ENCODE results near the gene TJP1. TPM values are rescaled to one million over a fixed set of nuclear protein-coding genes. Genes with fewer than 3 reads are reported as not detected.
A peak's percentile ranks its signal among the peaks of the same experiment; 100 is the strongest.
"Not testable (repeated sequence)": the region's sequence is repeated elsewhere in the genome, so short reads cannot be mapped to it uniquely, and the experiment has no call there.

The TJP1 gene
- total RNA-seq, 1 donor from 2014 or later, result not detected

DNA sequence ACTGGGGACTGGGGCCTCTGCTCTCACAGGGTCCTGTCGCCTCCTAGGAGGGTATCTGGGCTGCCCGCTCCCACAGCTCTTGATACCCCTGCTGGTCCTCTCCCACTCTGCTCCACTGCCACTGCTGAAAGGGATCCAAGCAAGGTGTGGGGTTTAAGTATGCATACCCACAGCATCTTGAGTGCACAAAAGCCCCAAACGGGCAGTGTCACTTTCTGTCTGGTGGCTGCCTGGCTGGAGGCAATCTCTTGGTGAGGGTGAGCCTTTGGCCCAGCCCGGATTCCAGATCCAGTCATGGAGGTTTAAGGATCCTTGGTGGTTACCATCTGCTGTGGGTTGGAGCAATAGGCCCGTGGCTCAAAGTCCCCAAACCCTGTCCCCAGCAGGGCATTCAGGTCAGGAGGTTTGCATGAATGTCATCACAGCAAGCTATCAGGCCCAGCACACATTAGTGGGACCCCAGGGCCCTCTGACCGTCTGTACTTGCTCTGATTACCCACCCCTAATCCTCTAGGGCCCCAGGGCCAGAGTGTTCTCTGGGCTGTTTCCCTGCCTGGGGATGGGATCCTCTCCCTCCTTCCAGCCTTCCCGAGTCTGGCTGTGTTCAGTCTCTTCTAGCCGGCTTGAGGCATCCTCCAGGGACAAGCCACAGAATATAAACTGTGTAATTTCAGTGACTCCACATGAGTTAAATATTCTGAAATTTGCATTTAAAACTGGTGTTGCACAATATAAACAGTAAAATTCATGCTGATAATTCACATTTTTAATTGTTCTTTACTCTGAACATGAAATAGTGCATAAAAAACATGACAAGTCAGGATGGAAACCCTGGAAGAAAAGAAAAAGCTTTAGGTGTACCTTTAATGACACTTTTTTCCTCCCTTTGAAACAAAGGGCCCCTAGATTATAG, 4.9 kb upstream of the TJP1 start:
- H3K9me3 Mint-ChIP-seq, result peaks cover 15% of the 10 kb centered on the region
- H3K27me3 Mint-ChIP-seq (ENCODE audit: insufficient read depth), result peaks cover 50% of the 10 kb centered on the region
- intact Hi-C loops (cut with micrococcal nuclease), result no loop called here
- no peak overlapping the region for H3K27ac Mint-ChIP-seq
- H3K4me3 Mint-ChIP-seq, result no peak overlapping the region
- no peaks in the 10 kb centered on the region for H3K36me3 Mint-ChIP-seq (ENCODE audit: low read depth)
- peaks cover 14% of the 10 kb centered on the region for H3K4me1 Mint-ChIP-seq (ENCODE audit: low read depth)
- no peak for DNase-seq (ENCODE audit: low spot score)

GRCh38 chr15:29825227-29825626, 3.0 kb upstream of the TJP1 start:
- peaks cover 14% of the 10 kb centered on the region for H3K4me1 Mint-ChIP-seq (ENCODE audit: low read depth)
- H3K9me3 Mint-ChIP-seq, result peaks cover 21% of the 10 kb centered on the region
- no peaks in the 10 kb centered on the region for H3K36me3 Mint-ChIP-seq (ENCODE audit: low read depth)
- intact Hi-C loops (cut with micrococcal nuclease), result no loop called here
- no peak overlapping the region for H3K4me3 Mint-ChIP-seq
- no peak overlapping the region for H3K27ac Mint-ChIP-seq
- peak; percentile 23 for DNase-seq (ENCODE audit: low spot score)
- H3K27me3 Mint-ChIP-seq (ENCODE audit: insufficient read depth), result peaks cover 54% of the 10 kb centered on the region

DNA sequence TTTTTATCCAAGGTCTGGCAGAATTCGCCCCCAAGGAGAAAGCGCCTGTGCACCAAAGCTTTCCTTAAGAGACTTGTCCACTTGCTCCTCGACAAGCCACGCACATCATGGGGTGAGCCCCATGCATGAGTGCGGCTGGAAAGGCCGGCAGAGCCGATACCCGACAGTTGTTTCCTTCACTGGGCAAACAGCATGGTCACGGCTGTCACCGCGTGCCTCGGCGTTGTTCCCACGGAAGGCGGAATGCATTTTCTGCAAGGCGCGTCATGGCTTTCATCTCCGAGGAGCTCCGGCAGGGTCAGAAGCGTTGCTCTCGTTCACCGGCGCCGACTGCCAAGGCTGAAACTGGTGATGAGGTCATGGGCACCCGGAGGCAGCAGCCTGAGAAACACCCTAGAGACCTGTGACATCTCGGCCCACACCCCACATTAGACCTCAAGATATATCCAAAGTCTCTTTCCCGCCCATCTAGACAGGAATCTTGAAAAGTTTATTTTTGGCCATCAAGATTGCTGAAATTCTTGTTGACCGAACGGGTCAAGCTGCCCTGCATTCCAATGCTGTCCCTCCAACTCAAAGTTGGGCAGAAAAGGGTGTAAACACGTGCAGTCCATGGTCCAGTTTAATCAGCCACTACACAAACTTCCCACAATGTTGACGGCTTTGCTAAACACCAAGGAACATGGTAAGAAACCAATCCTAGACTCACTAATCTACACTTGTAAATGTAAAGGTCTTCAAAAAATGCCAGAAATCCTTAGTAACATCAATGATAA, 604 bp upstream of the TJP1 start:
- H3K27me3 Mint-ChIP-seq (ENCODE audit: insufficient read depth), result peaks cover 60% of the 10 kb centered on the region
- no peaks in the 10 kb centered on the region for H3K36me3 Mint-ChIP-seq (ENCODE audit: low read depth)
- H3K9me3 Mint-ChIP-seq, result peaks cover 21% of the 10 kb centered on the region
- peak overlapping the region; percentile 20 for H3K27ac Mint-ChIP-seq
- no peak overlapping the region for H3K4me3 Mint-ChIP-seq
- DNase-seq (ENCODE audit: low spot score), result no peak
- intact Hi-C loops (cut with micrococcal nuclease), result no loop called here
- peaks cover 14% of the 10 kb centered on the region for H3K4me1 Mint-ChIP-seq (ENCODE audit: low read depth)

DNA sequence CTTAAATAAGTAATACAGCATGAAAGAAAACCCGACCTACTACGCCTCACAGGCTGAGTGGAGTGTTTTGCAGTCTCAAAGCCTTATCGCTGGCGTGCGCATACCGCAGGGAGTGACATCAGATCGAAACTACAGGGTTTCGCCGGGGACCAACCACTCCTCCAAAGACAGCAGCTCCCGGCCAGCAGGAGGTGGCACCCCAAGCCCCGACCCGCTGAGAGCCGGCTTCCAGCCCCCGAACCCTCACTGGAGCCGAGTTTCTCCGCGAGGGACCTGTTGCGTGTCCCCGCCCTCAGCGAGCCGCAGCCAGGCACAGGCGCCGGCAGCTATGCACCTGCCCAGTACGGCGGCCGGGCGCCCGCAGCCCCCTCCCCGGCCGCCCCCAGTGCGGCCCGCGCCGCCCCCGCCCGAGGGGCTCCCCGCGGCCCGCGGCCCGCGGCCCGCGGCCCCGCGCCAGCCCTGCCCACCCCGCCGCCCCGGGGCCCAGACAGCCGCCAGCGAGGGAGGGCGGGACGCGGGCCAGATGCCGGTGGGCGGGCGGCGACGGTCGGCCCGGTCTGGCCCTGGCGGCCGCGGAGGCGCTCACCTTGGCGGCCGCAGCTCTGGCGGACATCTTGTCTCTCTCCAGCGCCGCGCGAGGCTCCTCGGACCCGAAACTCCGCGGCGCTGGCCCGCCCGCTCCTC, 710 bp downstream of the TJP1 start:
- intact Hi-C loops (cut with micrococcal nuclease), result no loop called here
- peaks cover 21% of the 10 kb centered on the region for H3K9me3 Mint-ChIP-seq
- peaks cover 14% of the 10 kb centered on the region for H3K4me1 Mint-ChIP-seq (ENCODE audit: low read depth)
- H3K4me3 Mint-ChIP-seq, result no peak overlapping the region
- no peak for DNase-seq (ENCODE audit: low spot score)
- H3K27ac Mint-ChIP-seq, result no peak overlapping the region
- peaks cover 59% of the 10 kb centered on the region for H3K27me3 Mint-ChIP-seq (ENCODE audit: insufficient read depth)
- no peaks in the 10 kb centered on the region for H3K36me3 Mint-ChIP-seq (ENCODE audit: low read depth)

GRCh38 chr15:29820394-29821154, 1.7 kb downstream of the TJP1 start:
- Mint-ChIP-seq H3K4me3 (no peak overlapping the region), H3K9me3 (peaks cover 21% of the 10 kb centered on the region), H3K4me1 (ENCODE audit: low read depth) (peaks cover 14% of the 10 kb centered on the region), H3K27ac (no peak overlapping the region), H3K27me3 (ENCODE audit: insufficient read depth) (peaks cover 60% of the 10 kb centered on the region), H3K36me3 (ENCODE audit: low read depth) (no peaks in the 10 kb centered on the region)
- intact Hi-C loops (cut with micrococcal nuclease), result no loop called here
- DNase-seq (ENCODE audit: low spot score), result no peak

DNA sequence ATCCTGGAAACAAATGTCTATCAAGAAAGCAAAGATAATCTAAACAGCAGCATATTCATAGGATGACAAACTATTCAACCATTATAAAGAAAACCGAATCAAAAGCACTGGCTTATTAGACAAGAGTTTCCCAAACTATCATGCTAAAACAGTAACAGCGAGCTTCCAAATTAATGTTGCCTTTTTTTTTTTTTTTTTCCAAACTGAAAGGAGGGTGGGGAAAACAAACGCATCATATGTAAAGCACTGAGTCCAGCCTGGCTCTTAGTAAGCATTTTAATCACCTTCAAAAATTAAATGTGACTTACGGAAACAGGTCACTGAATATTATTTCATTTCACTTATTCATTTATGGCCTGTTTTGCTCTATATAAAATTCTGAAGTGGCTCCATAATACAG, 2.3 kb downstream of the TJP1 start:
- no peak for DNase-seq (ENCODE audit: low spot score)
- Mint-ChIP-seq H3K27ac (no peak overlapping the region), H3K27me3 (ENCODE audit: insufficient read depth) (peaks cover 57% of the 10 kb centered on the region), H3K36me3 (ENCODE audit: low read depth) (no peaks in the 10 kb centered on the region), H3K9me3 (peaks cover 15% of the 10 kb centered on the region), H3K4me1 (ENCODE audit: low read depth) (peaks cover 9% of the 10 kb centered on the region), H3K4me3 (no peak overlapping the region)
- intact Hi-C loops (cut with micrococcal nuclease), result no loop called here

DNA sequence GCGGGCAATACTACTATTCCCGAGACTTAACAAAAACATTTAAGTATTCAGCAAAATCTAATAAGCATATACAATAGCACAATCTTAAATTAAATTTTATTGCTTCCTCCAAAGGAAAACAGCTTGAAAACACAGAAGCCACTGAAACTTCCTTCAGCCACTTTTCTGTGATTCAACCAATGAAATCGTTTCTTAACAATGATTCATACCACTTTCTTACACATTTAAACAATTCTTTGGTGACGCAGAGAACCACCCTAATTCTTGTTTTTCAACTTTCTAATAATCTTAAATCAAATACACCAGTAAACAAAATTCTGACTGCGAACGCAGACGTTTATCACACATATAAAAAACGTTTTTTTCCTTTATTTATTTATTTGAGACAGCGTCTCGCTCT, 4.1 kb downstream of the TJP1 start:
- Mint-ChIP-seq H3K27me3 (ENCODE audit: insufficient read depth) (peaks cover 62% of the 10 kb centered on the region), H3K36me3 (ENCODE audit: low read depth) (no peaks in the 10 kb centered on the region), H3K4me3 (no peak overlapping the region), H3K4me1 (ENCODE audit: low read depth) (peaks cover 6% of the 10 kb centered on the region), H3K27ac (no peak overlapping the region), H3K9me3 (peaks cover 13% of the 10 kb centered on the region)
- no peak for DNase-seq (ENCODE audit: low spot score)
- intact Hi-C loops (cut with micrococcal nuclease), result no loop called here

DNA sequence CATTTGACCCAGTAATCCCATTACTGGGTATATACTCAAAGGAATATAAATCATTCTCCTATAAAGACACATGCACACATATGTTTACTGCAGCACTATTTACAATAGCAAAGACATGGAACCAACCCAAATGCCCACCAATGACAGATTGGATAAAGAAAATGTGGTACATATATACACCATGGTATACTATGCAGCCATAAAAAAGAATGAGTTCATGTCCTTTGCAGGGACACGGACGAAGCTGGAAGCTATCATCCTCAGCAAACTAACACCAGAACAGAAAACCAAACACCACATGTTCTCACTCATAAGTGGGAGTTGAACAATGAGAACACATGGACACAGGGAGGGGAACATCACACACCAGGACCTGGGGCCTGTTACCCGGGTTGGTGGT, 4.8 kb downstream of the TJP1 start:
- peaks cover 59% of the 10 kb centered on the region for H3K27me3 Mint-ChIP-seq (ENCODE audit: insufficient read depth)
- H3K4me1 Mint-ChIP-seq (ENCODE audit: low read depth); H3K9me3 Mint-ChIP-seq; H3K4me3 Mint-ChIP-seq; intact Hi-C loops (cut with micrococcal nuclease); H3K27ac Mint-ChIP-seq; H3K36me3 Mint-ChIP-seq (ENCODE audit: low read depth); DNase-seq (ENCODE audit: low spot score): not testable (repeated sequence)

GRCh38 chr15:29815000-29815710, 7.1 kb downstream of the TJP1 start:
- H3K27me3 Mint-ChIP-seq (ENCODE audit: insufficient read depth), result peaks cover 64% of the 10 kb centered on the region
- H3K9me3 Mint-ChIP-seq, result no peaks in the 10 kb centered on the region
- intact Hi-C loops (cut with micrococcal nuclease), result no loop called here
- H3K27ac Mint-ChIP-seq, result no peak overlapping the region
- DNase-seq (ENCODE audit: low spot score), result no peak
- no peaks in the 10 kb centered on the region for H3K36me3 Mint-ChIP-seq (ENCODE audit: low read depth)
- no peaks in the 10 kb centered on the region for H3K4me1 Mint-ChIP-seq (ENCODE audit: low read depth)
- no peak overlapping the region for H3K4me3 Mint-ChIP-seq

DNA sequence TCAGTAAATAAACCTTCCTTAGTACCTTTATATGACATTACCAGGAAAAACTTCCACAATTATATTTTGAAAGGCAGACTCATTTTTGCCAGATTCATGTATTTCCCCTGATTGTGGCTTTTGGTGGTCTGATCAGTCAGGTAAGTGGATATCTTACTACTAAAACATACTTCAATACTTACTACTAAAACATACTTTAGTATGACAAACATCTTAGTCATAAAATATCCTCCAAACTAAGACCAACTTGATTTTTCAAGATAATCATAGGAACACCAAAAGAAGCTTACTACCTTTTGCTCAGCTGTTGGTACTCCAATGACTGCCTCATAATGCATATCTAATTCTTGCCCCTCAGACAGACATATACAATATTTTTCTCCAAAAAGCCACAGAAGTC, 9.3 kb downstream of the TJP1 start:
- Mint-ChIP-seq H3K27me3 (ENCODE audit: insufficient read depth) (peaks cover 52% of the 10 kb centered on the region), H3K4me1 (ENCODE audit: low read depth) (no peaks in the 10 kb centered on the region), H3K4me3 (no peak overlapping the region), H3K9me3 (no peaks in the 10 kb centered on the region), H3K36me3 (ENCODE audit: low read depth) (no peaks in the 10 kb centered on the region), H3K27ac (no peak overlapping the region)
- DNase-seq (ENCODE audit: low spot score), result no peak
- intact Hi-C loops (cut with micrococcal nuclease), result no loop called here

DNA sequence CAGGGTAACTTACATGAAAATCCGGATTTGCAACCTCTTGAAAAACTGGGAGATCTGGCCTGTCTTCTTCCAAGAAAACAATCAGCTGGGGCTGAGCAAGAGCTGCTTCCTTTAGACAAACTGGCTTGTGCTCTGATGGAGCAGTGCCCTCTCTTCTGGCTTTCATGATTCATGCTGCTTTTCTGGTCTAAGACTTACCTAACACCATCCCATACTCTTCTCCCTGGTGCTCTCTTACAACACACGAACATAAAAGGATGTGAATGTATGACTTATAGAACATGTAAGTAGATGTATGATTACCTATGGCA, 9.9 kb downstream of the TJP1 start:
- no peak overlapping the region for H3K4me3 Mint-ChIP-seq
- intact Hi-C loops (cut with micrococcal nuclease), result no loop called here
- H3K27me3 Mint-ChIP-seq (ENCODE audit: insufficient read depth), result peaks cover 47% of the 10 kb centered on the region
- no peak overlapping the region for H3K27ac Mint-ChIP-seq
- no peaks in the 10 kb centered on the region for H3K36me3 Mint-ChIP-seq (ENCODE audit: low read depth)
- H3K4me1 Mint-ChIP-seq (ENCODE audit: low read depth), result no peaks in the 10 kb centered on the region
- DNase-seq (ENCODE audit: low spot score), result no peak
- no peaks in the 10 kb centered on the region for H3K9me3 Mint-ChIP-seq

DNA sequence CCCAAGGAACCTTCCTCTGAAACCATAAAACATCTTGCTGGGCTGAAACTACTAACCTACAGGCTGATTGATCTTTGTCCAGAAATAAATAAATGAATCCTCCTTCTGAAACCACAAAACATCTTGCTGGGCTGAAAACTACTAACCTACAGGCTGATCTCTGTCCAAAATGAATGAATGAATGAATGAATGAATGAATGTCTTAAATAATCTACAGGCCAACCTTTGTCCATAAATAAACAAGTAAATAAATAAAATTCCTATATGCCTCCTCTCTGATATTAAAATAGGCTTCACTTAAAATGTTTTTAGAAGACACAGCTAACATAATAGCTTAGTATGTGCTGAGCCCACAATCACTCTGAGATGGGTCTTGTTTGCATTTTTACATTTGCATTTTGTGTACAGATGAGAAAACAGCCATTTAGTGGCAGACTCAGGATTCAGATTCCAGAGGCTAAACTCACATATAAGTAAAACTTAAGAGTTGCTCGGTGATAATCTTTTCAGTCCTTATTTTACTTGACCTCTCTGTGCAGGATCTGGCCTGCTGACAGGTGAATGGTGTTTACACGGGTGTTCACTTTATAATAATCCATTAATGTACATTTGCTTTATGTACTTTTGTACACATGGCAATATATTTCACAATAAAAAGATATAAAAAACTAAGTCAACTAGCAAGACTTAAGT, 10.4 kb downstream of the TJP1 start:
- intact Hi-C loops (cut with micrococcal nuclease), result no loop called here
- Mint-ChIP-seq H3K27me3 (ENCODE audit: insufficient read depth) (peaks cover 45% of the 10 kb centered on the region), H3K27ac (no peak overlapping the region), H3K9me3 (no peaks in the 10 kb centered on the region), H3K4me3 (no peak overlapping the region), H3K36me3 (ENCODE audit: low read depth) (no peaks in the 10 kb centered on the region), H3K4me1 (ENCODE audit: low read depth) (no peaks in the 10 kb centered on the region)
- no peak for DNase-seq (ENCODE audit: low spot score)
